NCI-H69 (cell line): Measurements from ENCODE around the gene LIF.
"Not testable (repeated sequence)": the region's sequence is repeated elsewhere in the genome, so short reads cannot be mapped to it uniquely, and the experiment has no call there.

Source experiments
- DNase-seq: peaks from one replicate; lab custom pipeline; 2025; lab: John Stamatoyannopoulos, UW

The LIF gene

GRCh38 chr22:30224161-30224857 is 22.2 kb downstream of the LIF start:
- DNase-seq, result peak; percentile 21

DNA sequence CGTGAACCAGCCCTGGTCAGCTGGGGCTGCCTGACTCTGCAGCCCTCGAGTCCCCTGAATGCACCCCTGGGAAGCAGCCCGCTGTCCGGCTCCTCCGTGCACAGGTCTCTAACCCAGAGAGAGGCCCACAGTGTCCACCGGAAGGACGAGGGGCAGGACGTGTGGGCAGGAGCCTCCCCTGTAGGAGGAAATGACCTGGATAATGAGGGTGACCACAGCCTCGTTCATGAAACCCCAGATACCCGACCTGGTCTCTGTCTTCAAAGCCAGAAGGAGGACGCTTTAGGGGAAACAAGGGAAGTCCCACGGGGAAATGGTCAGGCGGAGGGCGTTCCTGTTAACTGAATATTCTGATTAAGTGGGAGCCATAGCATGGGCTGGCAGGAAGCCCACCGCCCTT is 23.3 kb downstream of the LIF start:
- no peak for DNase-seq

GRCh38 chr22:30222321-30222720 is 24.2 kb downstream of the LIF start:
- DNase-seq, result no peak

GRCh38 chr22:30221121-30221992 is 25.2 kb downstream of the LIF start:
- DNase-seq, result no peak

- DNase-seq, result no peak
These were observed 26.1 kb downstream of the LIF start for GRCh38 chr22:30220338-30221012.

DNA sequence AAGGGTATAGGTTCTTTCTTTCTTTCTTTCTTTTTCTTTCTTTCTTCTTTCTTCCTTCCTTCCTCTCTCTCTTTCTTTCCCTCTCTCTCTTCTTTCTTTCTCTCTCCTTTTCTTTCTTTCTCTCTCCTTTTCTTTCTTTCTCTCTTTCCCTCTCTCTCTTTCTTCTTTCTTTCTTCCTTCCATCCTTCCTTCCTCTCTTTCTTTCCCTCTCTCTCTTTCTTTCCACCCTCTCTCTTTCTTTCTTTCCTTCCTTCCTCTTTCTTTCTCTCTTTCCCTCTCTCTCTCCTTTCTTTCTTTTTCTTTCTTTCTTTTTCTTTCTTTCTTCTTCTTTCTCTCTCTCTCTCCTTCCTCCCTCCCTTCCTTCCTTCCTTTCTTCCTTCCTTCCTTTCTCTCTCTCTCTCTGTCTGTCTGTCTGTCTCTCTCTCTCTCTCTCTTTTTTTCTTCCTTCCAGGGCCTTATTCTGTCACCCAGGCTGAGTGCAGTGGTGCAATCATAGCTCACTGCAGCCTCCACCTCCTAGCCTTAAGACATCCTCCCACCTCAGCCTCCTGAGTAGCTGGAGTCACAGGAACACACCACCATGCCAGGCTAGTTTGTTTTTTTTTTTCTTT is 26.8 kb downstream of the LIF start:
- DNase-seq, result no peak

GRCh38 chr22:30219049-30219654 is 27.4 kb downstream of the LIF start:
- DNase-seq, result peak; percentile 64

- DNase-seq, result no peak
These were observed 28.6 kb downstream of the LIF start for GRCh38 chr22:30217698-30218560.

- no peak for DNase-seq
These were observed 29.8 kb downstream of the LIF start for GRCh38 chr22:30216710-30217109.

DNA sequence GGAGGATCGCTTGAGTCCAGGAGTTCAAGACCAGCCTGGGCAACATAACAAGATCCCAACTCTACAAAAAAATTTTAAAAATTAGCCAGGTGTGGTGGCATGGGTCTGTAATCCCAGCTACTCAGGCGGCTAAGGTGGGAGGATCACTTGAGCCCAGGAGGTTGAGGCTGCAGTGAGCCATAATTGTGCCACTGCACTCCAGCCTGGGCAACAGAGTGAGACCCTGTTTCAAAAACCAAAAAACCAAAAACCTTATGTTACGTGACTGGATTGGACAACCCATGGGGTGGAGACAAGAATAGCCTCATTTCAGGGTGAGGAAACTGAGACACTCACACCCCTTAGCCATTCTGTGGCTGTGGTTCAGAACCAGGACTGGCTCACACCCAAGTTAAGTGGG is 30.3 kb downstream of the LIF start:
- DNase-seq, result not testable (repeated sequence)

- peak; percentile 51 for DNase-seq
These were observed 31.7 kb downstream of the LIF start for GRCh38 chr22:30214703-30215407.

DNA sequence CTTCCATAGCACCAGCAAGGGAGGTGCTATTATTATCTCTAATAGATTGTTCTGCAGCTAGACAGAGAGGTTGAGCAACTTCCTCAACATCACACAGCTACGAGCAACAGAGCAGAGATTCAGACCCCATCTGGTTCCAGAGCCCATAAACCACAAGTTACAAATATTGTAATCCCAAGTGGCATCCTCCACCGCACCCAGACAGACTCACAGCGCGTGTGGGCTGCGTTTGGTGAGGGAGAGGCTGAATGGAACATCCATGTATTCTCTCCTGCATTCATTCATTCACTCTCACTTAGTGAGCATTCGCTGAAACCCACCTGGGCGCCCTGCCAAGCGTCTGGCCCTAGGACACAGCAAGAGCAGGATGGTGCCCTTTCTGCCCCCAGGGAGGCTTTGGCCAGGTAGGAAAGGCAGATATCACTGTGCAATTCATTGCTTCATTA is 33.5 kb downstream of the LIF start:
- DNase-seq, result peak; percentile 25

GRCh38 chr22:30212363-30212995 is 34.1 kb downstream of the LIF start:
- peak; percentile 79 for DNase-seq

DNA sequence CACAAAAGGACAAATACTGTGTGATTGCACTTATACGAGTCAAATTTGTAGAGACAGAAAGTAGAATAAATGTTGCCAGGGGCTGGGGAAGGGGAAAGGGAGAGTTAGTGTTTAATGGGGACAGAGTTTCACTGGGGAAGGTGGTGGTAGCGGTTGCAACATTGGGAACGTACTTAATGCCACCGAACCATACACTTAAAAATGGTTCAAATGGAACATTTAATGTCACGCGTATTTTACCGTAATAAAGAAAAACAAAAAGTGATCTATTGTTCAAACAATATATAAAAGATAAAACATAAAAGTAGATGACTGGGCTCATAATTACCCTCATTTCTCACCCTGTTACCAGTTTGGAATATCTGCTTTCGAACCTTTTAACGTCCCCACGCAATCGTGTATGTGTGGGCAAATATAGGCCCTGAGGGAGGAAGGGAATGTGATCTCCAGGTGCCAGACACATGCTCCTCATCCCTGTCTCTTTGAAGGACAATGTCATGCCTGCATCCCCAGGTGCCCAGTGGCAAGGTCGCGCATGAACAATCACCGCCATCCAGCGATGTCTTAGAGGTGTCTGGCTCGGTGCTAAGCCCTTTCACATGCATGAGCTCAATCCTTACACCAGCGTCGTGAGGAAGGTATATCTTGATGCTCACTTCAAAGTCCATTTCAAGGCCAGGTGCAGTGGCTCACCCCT is 35.3 kb downstream of the LIF start:
- DNase-seq, result peak; percentile 8

GRCh38 chr22:30210235-30210909 is 36.2 kb downstream of the LIF start:
- no peak for DNase-seq

- DNase-seq, result no peak
These were observed 36.9 kb downstream of the LIF start for GRCh38 chr22:30209642-30210041.

DNA sequence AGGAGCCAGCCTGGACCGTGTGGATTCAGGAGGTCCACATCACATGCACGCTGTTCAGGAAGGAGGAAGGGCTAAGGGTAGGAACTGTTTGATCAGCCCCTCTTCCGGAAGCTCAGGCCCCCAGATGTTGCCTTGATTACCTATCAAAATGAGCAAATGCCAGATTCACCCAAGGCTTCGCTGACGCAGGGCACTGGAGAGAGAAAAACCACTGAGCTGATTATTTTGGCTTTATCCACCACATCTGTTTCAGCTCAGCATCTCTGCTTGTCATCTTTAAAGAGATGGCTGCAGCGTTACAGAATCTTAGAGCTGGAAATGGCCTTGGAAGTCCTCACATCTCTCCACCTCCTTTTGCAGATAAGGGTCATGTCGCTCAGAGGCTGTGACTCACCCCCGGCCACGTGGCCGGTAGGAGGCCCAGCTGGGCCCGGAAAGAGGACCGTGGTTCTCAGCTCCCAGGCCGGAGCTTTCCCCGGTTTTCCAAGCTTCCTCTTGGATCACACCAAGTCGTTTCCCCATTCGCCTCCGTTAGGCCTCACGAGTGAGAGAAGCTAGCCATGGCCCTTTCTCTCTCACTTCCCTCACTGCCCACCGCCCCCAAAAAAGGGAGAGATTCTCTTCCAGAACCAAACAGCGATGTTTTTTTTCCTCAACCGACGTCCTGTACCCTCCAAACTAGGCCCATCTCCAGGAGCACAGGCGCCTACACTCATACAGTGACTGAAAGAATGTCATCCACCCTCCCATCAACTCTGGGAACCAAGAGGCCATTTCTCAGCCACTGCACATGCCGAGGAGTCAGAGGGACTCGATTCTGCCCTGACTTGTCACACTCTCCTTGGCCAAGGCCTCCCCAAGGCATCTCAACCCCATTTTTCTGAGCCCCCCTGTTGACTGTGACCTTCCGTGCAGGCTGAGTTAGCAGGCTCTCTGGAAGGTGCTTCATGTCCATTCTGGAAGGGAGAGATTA is 37.6 kb downstream of the LIF start:
- DNase-seq, result no peak
